ENCODE data around the gene RAET1L.

- TF ChIP-seq, protein P1, sequence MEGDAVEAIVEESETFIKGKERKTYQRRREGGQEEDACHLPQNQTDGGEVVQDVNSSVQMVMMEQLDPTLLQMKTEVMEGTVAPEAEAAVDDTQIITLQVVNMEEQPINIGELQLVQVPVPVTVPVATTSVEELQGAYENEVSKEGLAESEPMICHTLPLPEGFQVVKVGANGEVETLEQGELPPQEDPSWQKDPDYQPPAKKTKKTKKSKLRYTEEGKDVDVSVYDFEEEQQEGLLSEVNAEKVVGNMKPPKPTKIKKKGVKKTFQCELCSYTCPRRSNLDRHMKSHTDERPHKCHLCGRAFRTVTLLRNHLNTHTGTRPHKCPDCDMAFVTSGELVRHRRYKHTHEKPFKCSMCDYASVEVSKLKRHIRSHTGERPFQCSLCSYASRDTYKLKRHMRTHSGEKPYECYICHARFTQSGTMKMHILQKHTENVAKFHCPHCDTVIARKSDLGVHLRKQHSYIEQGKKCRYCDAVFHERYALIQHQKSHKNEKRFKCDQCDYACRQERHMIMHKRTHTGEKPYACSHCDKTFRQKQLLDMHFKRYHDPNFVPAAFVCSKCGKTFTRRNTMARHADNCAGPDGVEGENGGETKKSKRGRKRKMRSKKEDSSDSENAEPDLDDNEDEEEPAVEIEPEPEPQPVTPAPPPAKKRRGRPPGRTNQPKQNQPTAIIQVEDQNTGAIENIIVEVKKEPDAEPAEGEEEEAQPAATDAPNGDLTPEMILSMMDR (IDR thresholded peaks at IDR 0.05): no peak
- TF ChIP-seq POLR2A (IDR thresholded peaks at IDR 0.05): no peak
These were observed 31.6 kb upstream of the RAET1L start for GRCh38 chr6:150056916-150057315.

Data from lower leg skin (tissue), 3 donors.